Testis (tissue), 3 donors: ENCODE results near the gene GLRX. TPM values are rescaled to one million over a fixed set of nuclear protein-coding genes. Genes with fewer than 3 reads are reported as not detected.

Experiments used
- DNase-seq: peaks from one replicate; pipeline ENCODE4 v3.0.0-alpha.2; 2019
- H3K27ac ChIP-seq, 2 donors: fragments of 200-600 bp; sonication (generic); one replicate each; pipeline ENCODE4 v1.5.1; 2019
- H3K27me3 ChIP-seq: fragments of 200-600 bp; sonication (generic); one replicate; pipeline ENCODE4 v1.5.1; 2019
- H3K36me3 ChIP-seq: fragments of 200-600 bp; sonication (generic); one replicate; pipeline ENCODE4 v1.5.1; 2017; ENCODE audit warnings: low read depth; ENCODE audit errors: missing control alignments
- H3K4me1 ChIP-seq: fragments of 200-600 bp; sonication (generic); one replicate; pipeline ENCODE4 v1.5.1; 2019
- H3K4me3 ChIP-seq, 2 donors: fragments of 200-600 bp; sonication (generic); one replicate each; pipeline ENCODE4 v1.5.1; 2017 to 2019
- H3K9me3 ChIP-seq: fragments of 200-600 bp; sonication (generic); one replicate; pipeline ENCODE4 v1.5.1; 2017
- CTCF ChIP-seq, 3 experiments: fragments of 450-650 bp in 2 of 3; fragments of 200-600 bp in 1 of 3; sonication (generic) in 1 of 3; IDR thresholded peaks; one replicate each; pipeline ENCODE4 v1.5.1; 2016 to 2019; ENCODE audit warnings: antibody characterized with exemption in 3 of 3, mild to moderate bottlenecking in 2 of 3, moderate library complexity in 1 of 3
- POLR2A ChIP-seq: fragments of 450-650 bp; IDR thresholded peaks from one replicate; pipeline ENCODE4 v1.6.1; 2017; ENCODE audit warnings: antibody characterized with exemption, mild to moderate bottlenecking, moderate library complexity
- WGBS, 2 donors: methylation state at CpG; one replicate each; pipeline ENCODE4 v1.1.5; 2018; 5-methylcytosine and 5-hydroxymethylcytosine counted together
- intact Hi-C: fragments of 100-400 bp; cut with DNase I; formaldehyde crosslinking; loops from one replicate; pipeline ENCODE4 v1.15.1; 2023; ENCODE audit warnings: low total_unique reads
- polyA plus RNA-seq: library from polyadenylated mRNA; stranded (reverse); fragments of 350-450 nt; fragmentation: Illumina TruSeq; extraction: RNeasy Lipid Tissue Mini Kit (QIAGEN cat#74804); gene quantifications from one replicate; pipeline ENCODE4 v1.2.3, GENCODE V29; 2014; ENCODE audit warnings: low read depth, low replicate concordance; ENCODE audit not compliant: insufficient read depth
- total RNA-seq, 2 donors: library from RNA; depleted of rRNA; stranded (reverse); fragments of >200 nt; gene quantifications; one replicate each; pipeline ENCODE4 v1.2.3, GENCODE V29; 2016

Gene GLRX
- total and polyA plus RNA-seq, 3 donors from 2014 or later, result 4.5 to 15.0 (median 5.4) TPM

DNA sequence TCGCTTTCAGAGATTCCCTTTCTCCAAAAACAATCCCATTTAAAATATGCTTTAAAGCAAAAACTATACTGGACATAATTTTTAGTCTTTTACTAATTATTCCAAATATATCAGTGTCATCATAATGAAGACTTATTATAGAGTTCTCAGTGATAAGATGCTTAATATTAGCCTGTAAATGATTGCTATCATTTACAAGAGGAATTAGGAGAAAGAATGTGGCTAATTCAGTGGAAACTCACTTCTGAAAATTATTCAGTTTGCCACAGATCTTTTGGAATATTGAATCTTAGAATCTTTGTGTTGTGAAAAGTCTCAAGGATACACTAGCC lies 24.7 kb upstream of the GLRX start:
- Histone ChIP-seq H3K4me1 (peaks cover 14% of the 10 kb centered on the region), H3K4me3 (no peak overlapping the region), H3K9me3 (no peaks in the 10 kb centered on the region), H3K27me3 (no peaks in the 10 kb centered on the region), H3K36me3 (no peaks in the 10 kb centered on the region), H3K27ac (no peak overlapping the region)
- 5 to 15% methylated on average over 1 of the region's 1 CpG for WGBS, 2 donors
- no peak for DNase-seq
- intact Hi-C loops, result loop anchor here (5.0 to 10.0 kb wide), 3 partner anchors 65 to 202 kb away; partner anchors contain the start of gene RFESD
- TF ChIP-seq CTCF (IDR thresholded peaks at IDR 0.05) (no peak), POLR2A (no peak)

GRCh38 chr5:95846554-95847260 lies 24.2 kb upstream of the GLRX start:
- Histone ChIP-seq H3K9me3 (no peaks in the 10 kb centered on the region), H3K4me1 (peaks cover 14% of the 10 kb centered on the region), H3K27ac (peak overlapping the region in 1 of 2 donors; percentile 7), H3K27me3 (no peaks in the 10 kb centered on the region), H3K36me3 (no peaks in the 10 kb centered on the region), H3K4me3 (no peak overlapping the region)
- intact Hi-C loops, result loop anchor here (5.0 to 10.0 kb wide), 3 partner anchors 64 to 202 kb away; partner anchors contain the start of gene RFESD
- peak; percentile 81 for DNase-seq
- TF ChIP-seq POLR2A, result no peak
- TF ChIP-seq CTCF (IDR thresholded peaks at IDR 0.05), result peak; percentile 89 to 96 (median 94)
- WGBS, 2 donors, result 69 to 72% methylated on average over 7 of the region's 7 CpGs

GRCh38 chr5:95845391-95845790 lies 22.9 kb upstream of the GLRX start:
- Histone ChIP-seq H3K27ac (no peak overlapping the region), H3K4me1 (peaks cover 10% of the 10 kb centered on the region), H3K27me3 (no peaks in the 10 kb centered on the region), H3K4me3 (no peak overlapping the region), H3K9me3 (no peaks in the 10 kb centered on the region), H3K36me3 (no peaks in the 10 kb centered on the region)
- DNase-seq, result no peak
- intact Hi-C loops, result loop anchor here (5.0 to 10.0 kb wide), 3 partner anchors 63 to 201 kb away; partner anchors contain the start of gene RFESD
- WGBS, 2 donors, result 60 to 68% methylated on average over 3 of the region's 3 CpGs
- TF ChIP-seq POLR2A (no peak), CTCF (IDR thresholded peaks at IDR 0.05) (no peak)

GRCh38 chr5:95843733-95844223 lies 21.3 kb upstream of the GLRX start:
- no peak for DNase-seq
- H3K4me1 ChIP-seq, result no peaks in the 10 kb centered on the region

More at GRCh38 chr5:95843733-95844223, 21.3 kb upstream of the GLRX start:
- 79 to 81% methylated on average over 3 of the region's 3 CpGs for WGBS, 2 donors
- Histone ChIP-seq H3K9me3 (no peaks in the 10 kb centered on the region), H3K27ac (no peak overlapping the region), H3K4me3 (no peak overlapping the region), H3K36me3 (no peaks in the 10 kb centered on the region), H3K27me3 (no peaks in the 10 kb centered on the region)
- TF ChIP-seq CTCF (IDR thresholded peaks at IDR 0.05) (no peak), POLR2A (no peak)
- intact Hi-C loops, result loop anchor here (10.0 kb wide), 1 partner anchor 199 kb away; the partner anchor contains the start of gene RFESD
